ENCODE measurements around the gene ITGB7.

DNA sequence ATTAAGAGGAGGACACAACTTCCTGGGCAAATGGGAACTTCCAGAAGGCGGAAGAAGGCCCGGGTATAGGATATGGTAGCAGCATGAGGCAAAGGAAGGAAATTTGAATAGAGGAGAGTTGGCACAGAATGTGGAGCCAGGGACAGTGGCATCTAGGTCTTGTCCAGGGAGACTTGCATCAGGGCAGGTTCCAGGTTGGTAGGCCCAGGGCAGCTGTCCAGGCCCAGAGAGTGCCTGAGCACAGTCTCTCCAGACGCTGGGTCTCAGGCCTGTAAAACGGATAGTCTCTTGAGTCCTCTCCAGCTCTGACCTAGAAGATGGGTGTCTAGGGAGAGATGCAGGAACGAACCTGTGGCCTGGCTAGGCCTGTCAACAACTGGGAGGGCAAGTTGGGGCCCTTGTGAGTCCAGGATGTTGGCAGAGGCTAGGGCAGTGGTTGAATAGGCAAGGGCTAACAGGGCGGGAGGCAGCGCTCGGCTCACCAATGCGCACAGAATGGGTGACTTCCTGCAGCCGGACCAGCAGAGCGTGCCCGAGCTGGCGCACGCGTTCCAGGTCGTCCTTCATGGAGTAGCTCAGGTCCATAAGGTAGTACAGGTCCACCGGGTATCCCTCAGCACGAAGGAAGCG, 9.9 kb downstream of the ITGB7 start:
- no peak for TF ChIP-seq CREM (IDR thresholded peaks at IDR 0.05; ENCODE audit: low read depth)
- TF ChIP-seq CREB1 (IDR thresholded peaks at IDR 0.05): no peak
- no peak for TF ChIP-seq CREB1 (CRISPR knock-in tag; IDR thresholded peaks at IDR 0.05)
- no peak for TF ChIP-seq PRMT5 (CRISPR knock-in tag; IDR thresholded peaks at IDR 0.05)
- TF ChIP-seq, protein P1, sequence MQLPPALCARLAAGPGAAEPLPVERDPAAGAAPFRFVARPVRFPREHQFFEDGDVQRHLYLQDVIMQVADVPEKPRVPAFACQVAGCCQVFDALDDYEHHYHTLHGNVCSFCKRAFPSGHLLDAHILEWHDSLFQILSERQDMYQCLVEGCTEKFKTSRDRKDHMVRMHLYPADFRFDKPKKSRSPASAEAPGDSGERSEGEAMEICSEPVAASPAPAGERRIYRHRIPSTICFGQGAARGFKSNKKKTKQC (CRISPR knock-in tag; IDR thresholded peaks at IDR 0.05): no peak
- no peak for TF ChIP-seq POLR2AphosphoS5 (IDR thresholded peaks at IDR 0.05; ENCODE audit: control insufficient read depth, insufficient read depth, low read depth, low read length)
- TF ChIP-seq POLR2AphosphoS2 (IDR thresholded peaks at IDR 0.05; ENCODE audit: low read length): no peak
- no peak for TF ChIP-seq NELFE (IDR thresholded peaks at IDR 0.05; ENCODE audit: insufficient read depth, insufficient read length)
- TF ChIP-seq RFX5 (IDR thresholded peaks at IDR 0.05; ENCODE audit: low read depth, low read length): no peak
